Measurements from ENCODE around the gene FEV.

DNA sequence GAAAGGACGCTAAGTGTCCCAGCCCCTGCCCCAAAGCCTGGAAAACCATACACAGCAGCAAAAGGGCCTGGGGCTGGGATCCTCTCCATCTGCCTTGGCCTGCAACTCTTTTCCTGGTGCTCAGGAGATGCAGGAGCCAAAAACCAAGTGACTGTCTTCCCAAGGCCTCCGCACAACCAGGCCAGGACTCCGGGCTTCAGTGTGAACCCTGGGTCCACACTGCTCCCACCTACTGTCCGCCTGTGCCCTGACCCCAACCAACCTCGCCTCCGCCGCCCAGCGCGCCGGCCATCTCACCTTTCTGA lies 1.1 kb downstream of the FEV start:
- no peak for TF ChIP-seq CTCF (IDR thresholded peaks at IDR 0.05; ENCODE audit: poor library complexity)
- no peak for TF ChIP-seq EZH2 (IDR thresholded peaks at IDR 0.05; ENCODE audit: borderline replicate concordance)

Data from hepatocyte (in vitro differentiated cells).